Adrenal gland (tissue), 12 donors: ENCODE results near the gene ZFHX3. TPM values are rescaled to one million over a fixed set of nuclear protein-coding genes. Genes with fewer than 3 reads are reported as not detected.

Experiments used
- DNase-seq, 7 donors: peaks; one replicate each; pipeline ENCODE4 v3.0.0-alpha.2; 2019 to 2020
- H3K27ac ChIP-seq, 5 donors: fragments of 200-600 bp; sonication (generic) in 4 of 5; 1 replicate in 3 of 5; 2 replicates in 2 of 5; pipeline versions ENCODE4 v1.5.1 to v1.8.0; 2016 to 2020; ENCODE audit warnings: mild to moderate bottlenecking in 1 of 5
- H3K27me3 ChIP-seq: fragments of 200-600 bp; 2 replicates; pipeline ENCODE4 v1.8.0; 2021
- H3K36me3 ChIP-seq, 2 donors: fragments of 200-600 bp; replicated peaks in 1 of 2; 1 replicate in 1 of 2; 2 replicates in 1 of 2; pipeline versions ENCODE4 v1.5.1 to v1.8.0; 2018 to 2022
- H3K4me1 ChIP-seq, 2 donors: fragments of 200-600 bp; replicated peaks in 1 of 2; 1 replicate in 1 of 2; 2 replicates in 1 of 2; pipeline versions ENCODE4 v1.5.1 to v1.8.0; 2018 to 2021
- H3K4me3 ChIP-seq, 4 donors: fragments of 200-600 bp; sonication (generic) in 3 of 4; one replicate each; pipeline ENCODE4 v1.5.1; 2016 to 2018
- H3K9me3 ChIP-seq, 3 donors: fragments of 200-600 bp; sonication (generic) in 1 of 3; replicated peaks in 1 of 3; 1 replicate in 2 of 3; 2 replicates in 1 of 3; pipeline versions ENCODE4 v1.5.1 to v1.8.0; 2016 to 2021
- POLR2A ChIP-seq, 2 donors: fragments of 450-650 bp; IDR thresholded peaks; one replicate each; pipeline ENCODE4 v1.6.1; 2017; ENCODE audit warnings: antibody characterized with exemption in 2 of 2, mild to moderate bottlenecking in 2 of 2, moderate library complexity in 1 of 2
- WGBS, 4 donors: extraction: QIAGEN DNeasy Blood & Tissue Kit in 2 of 4; methylation state at CpG; one replicate each; pipeline versions ENCODE4 v1.1.5 to v1.1.7; 2013 to 2017; 5-methylcytosine and 5-hydroxymethylcytosine counted together
- intact Hi-C, 2 donors: fragments of 100-400 bp; cut with DNase I; formaldehyde crosslinking; loops; one replicate each; pipeline versions ENCODE4 v1.14.1 to v1.15.0; 2022 to 2023
- polyA plus RNA-seq, 3 donors: library from polyadenylated mRNA; stranded (reverse); fragments of 200-250 nt in 2 of 3; fragments of 350-450 nt in 1 of 3; fragmentation: Illumina TruSeq in 1 of 3; extraction: RNeasy Lipid Tissue Mini Kit (QIAGEN cat#74804) in 1 of 3; gene quantifications; one replicate each; pipeline ENCODE4 v1.2.3, GENCODE V29; 2013 to 2014
- total RNA-seq, 9 donors: library from RNA; depleted of rRNA in 4 of 9; stranded (reverse); fragments of >200 nt in 4 of 9; fragments of 120-200 nt in 1 of 9; fragmentation: NEBNext Ultra II Directional in 1 of 9; extraction: Animal tissue kit (Norgen Biotek cat#: 25700) in 1 of 9; gene quantifications; one replicate each; pipeline versions ENCODE4 v1.1.0 to v1.2.4, GENCODE V29; 2013 to 2023
- TF ChIP-seq, protein P1 (sequence below), 6 experiments: fragments of 450-650 bp in 4 of 6; fragments of 200-600 bp in 2 of 6; sonication (generic) in 1 of 6; IDR thresholded peaks; 1 replicate in 5 of 6; 2 replicates in 1 of 6; pipeline versions ENCODE4 v1.5.1 to v1.8.0; 2016 to 2021; ENCODE audit warnings: antibody characterized with exemption in 6 of 6, mild to moderate bottlenecking in 2 of 6, moderate library complexity in 1 of 6
- donor health status: healthy with polysubstance abuse.
- donor health status: Bipolar disorder and iron deficiency.
- donor health status: DM: yes; HTN: yes; CAD: no.
- donor health status: DM: no; HTN: no; CAD: no.
- donor health status: DM: no; HTN: no; CAD: no.
- donor health status: DM: yes; HTN: yes; CAD: no.

The ZFHX3 gene
- total and polyA plus RNA-seq, 12 donors: 2.4 to 31.6 (median 19.3) TPM

- TF ChIP-seq, protein P1, sequence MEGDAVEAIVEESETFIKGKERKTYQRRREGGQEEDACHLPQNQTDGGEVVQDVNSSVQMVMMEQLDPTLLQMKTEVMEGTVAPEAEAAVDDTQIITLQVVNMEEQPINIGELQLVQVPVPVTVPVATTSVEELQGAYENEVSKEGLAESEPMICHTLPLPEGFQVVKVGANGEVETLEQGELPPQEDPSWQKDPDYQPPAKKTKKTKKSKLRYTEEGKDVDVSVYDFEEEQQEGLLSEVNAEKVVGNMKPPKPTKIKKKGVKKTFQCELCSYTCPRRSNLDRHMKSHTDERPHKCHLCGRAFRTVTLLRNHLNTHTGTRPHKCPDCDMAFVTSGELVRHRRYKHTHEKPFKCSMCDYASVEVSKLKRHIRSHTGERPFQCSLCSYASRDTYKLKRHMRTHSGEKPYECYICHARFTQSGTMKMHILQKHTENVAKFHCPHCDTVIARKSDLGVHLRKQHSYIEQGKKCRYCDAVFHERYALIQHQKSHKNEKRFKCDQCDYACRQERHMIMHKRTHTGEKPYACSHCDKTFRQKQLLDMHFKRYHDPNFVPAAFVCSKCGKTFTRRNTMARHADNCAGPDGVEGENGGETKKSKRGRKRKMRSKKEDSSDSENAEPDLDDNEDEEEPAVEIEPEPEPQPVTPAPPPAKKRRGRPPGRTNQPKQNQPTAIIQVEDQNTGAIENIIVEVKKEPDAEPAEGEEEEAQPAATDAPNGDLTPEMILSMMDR (IDR thresholded peaks at IDR 0.05): no peak
- no peak for TF ChIP-seq POLR2A (IDR thresholded peaks at IDR 0.05)
- Histone ChIP-seq H3K4me3 (no peak overlapping the region), H3K9me3 (no peaks in the 10 kb centered on the region), H3K27ac (no peak overlapping the region), H3K36me3 (peaks cover 0 to 32% of the 10 kb centered on the region in 2 donors), H3K27me3 (no peaks in the 10 kb centered on the region), H3K4me1 (no peaks in the 10 kb centered on the region)
- DNase-seq: no peak
- WGBS, 4 donors: 73 to 76% (median 75%) methylated on average over 10 of the region's 10 CpGs
- intact Hi-C loops: no loop called here
These were observed 247.3 kb downstream of the ZFHX3 start for GRCh38 chr16:72800524-72801161.

DNA sequence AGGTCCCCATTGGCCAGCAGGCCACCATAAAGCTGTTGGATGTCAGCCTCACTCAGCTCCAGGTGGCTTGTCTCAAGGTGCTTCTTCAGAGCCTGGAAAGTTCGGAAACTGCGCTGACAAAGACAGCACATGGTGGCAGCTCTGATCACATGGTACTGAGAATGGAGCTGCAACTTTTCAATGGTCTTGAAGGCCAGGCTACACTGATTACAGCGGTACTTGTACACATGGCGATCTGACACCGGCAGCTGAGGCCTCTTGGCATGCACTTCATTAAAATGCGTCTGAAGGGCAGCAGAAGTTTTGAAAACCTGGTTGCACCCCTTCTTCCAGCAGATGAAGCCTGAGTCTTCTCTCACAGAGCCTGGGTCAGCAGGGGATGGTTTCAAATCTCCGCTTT lies 249.7 kb downstream of the ZFHX3 start:
- Histone ChIP-seq H3K4me3 (no peak overlapping the region), H3K36me3 (peaks cover 0 to 45% of the 10 kb centered on the region in 2 donors), H3K9me3 (no peaks in the 10 kb centered on the region), H3K27me3 (no peaks in the 10 kb centered on the region), H3K4me1 (no peaks in the 10 kb centered on the region), H3K27ac (no peak overlapping the region)
- 95 to 97% (median 95%) methylated on average over 7 of the region's 7 CpGs for WGBS, 4 donors
- TF ChIP-seq, protein P1 (IDR thresholded peaks at IDR 0.05): no peak
- no peak for TF ChIP-seq POLR2A (IDR thresholded peaks at IDR 0.05)
- intact Hi-C loops: no loop called here
- no peak for DNase-seq

DNA sequence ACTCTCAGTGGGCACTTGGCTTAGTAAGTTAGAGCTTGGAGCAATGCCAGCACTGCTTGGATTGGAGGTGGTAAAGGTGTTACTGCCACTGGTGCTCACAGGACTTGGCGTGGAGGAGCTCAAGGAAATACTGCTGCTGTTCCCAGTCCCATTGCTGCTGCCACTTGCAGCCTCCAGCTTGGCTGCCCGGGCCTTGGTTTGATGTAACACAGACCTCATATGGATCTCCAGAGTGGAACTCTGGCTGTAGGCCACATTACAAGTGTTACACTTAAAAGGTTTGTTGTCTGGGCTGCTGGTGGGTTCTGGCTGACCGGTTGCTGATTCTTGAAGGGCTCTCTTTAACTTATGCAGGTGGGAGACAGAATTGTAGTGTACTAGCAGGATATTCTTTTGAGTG lies 250.3 kb downstream of the ZFHX3 start:
- Histone ChIP-seq H3K9me3 (no peaks in the 10 kb centered on the region), H3K27me3 (no peaks in the 10 kb centered on the region), H3K36me3 (peaks cover 0 to 48% of the 10 kb centered on the region in 2 donors), H3K27ac (no peak overlapping the region), H3K4me1 (no peaks in the 10 kb centered on the region), H3K4me3 (no peak overlapping the region)
- TF ChIP-seq, protein P1 (IDR thresholded peaks at IDR 0.05): no peak
- no peak for TF ChIP-seq POLR2A (IDR thresholded peaks at IDR 0.05)
- DNase-seq: no peak
- 86 to 97% (median 95%) methylated on average over 1 to 3 of the region's 3 CpGs for WGBS, 4 donors
- intact Hi-C loops: no loop called here

GRCh38 chr16:72796222-72796621 lies 251.7 kb downstream of the ZFHX3 start:
- intact Hi-C loops: no loop called here
- Histone ChIP-seq H3K4me3 (no peak overlapping the region), H3K27me3 (no peaks in the 10 kb centered on the region), H3K9me3 (no peaks in the 10 kb centered on the region), H3K36me3 (peaks cover 0 to 50% of the 10 kb centered on the region in 2 donors), H3K27ac (no peak overlapping the region), H3K4me1 (no peaks in the 10 kb centered on the region)
- TF ChIP-seq, protein P1 (IDR thresholded peaks at IDR 0.05): no peak
- WGBS, 4 donors: 95 to 98% (median 97%) methylated on average over 4 to 18 of the region's 18 CpGs
- no peak for DNase-seq
